Measurements from ENCODE around the gene NUAK2. TPM values are rescaled to one million over a fixed set of nuclear protein-coding genes. Genes with fewer than 3 reads are reported as not detected.

NUAK2 gene
- total and polyA plus RNA-seq, 3 donors from 2014 or later, result 7.2 to 19.6 (median 13.4) TPM

- DNase-seq, result peak; percentile 70
- no peak overlapping the region for H3K4me3 ChIP-seq
- WGBS, 2 donors, result 71 to 79% methylated on average over 8 of the region's 8 CpGs
Measured at GRCh38 chr1:205271277-205271676, 50.3 kb downstream of the NUAK2 start.

GRCh38 chr1:205270764-205271163 is 50.8 kb downstream of the NUAK2 start:
- Histone ChIP-seq H3K27ac (no peak overlapping the region), H3K36me3 (ENCODE audit: low read depth, missing control alignments) (no peaks in the 10 kb centered on the region), H3K27me3 (no peaks in the 10 kb centered on the region), H3K4me3 (no peak overlapping the region), H3K9me3 (no peaks in the 10 kb centered on the region), H3K4me1 (peaks cover 17% of the 10 kb centered on the region)
- DNase-seq, result no peak
- WGBS, 2 donors, result 74 to 76% methylated on average over 8 of the region's 8 CpGs
- intact Hi-C loops (cut with DNase I; ENCODE audit: low total_unique reads), result loop anchor here (5.0 kb wide), 1 partner anchor 57 kb away; no protein-coding TSS in a partner anchor
- TF ChIP-seq POLR2A (IDR thresholded peaks at IDR 0.05) (no peak), CTCF (IDR thresholded peaks at IDR 0.05) (no peak)

More at GRCh38 chr1:205271277-205271676, 50.3 kb downstream of the NUAK2 start:
- peaks cover 17% of the 10 kb centered on the region for H3K4me1 ChIP-seq
- H3K36me3 ChIP-seq (ENCODE audit: low read depth, missing control alignments), result no peaks in the 10 kb centered on the region
- TF ChIP-seq CTCF (IDR thresholded peaks at IDR 0.05) (no peak), POLR2A (IDR thresholded peaks at IDR 0.05) (no peak)
- no peaks in the 10 kb centered on the region for H3K9me3 ChIP-seq
- no peaks in the 10 kb centered on the region for H3K27me3 ChIP-seq
- intact Hi-C loops (cut with DNase I; ENCODE audit: low total_unique reads), result loop anchor here (5.0 kb wide), 1 partner anchor 56 kb away; no protein-coding TSS in a partner anchor
- H3K27ac ChIP-seq, result no peak overlapping the region

GRCh38 chr1:205270271-205270670 is 51.3 kb downstream of the NUAK2 start:
- Histone ChIP-seq H3K4me1 (peaks cover 17% of the 10 kb centered on the region), H3K36me3 (ENCODE audit: low read depth, missing control alignments) (no peaks in the 10 kb centered on the region), H3K9me3 (no peaks in the 10 kb centered on the region), H3K4me3 (no peak overlapping the region), H3K27me3 (no peaks in the 10 kb centered on the region), H3K27ac (no peak overlapping the region)
- 73 to 76% methylated on average over 7 of the region's 7 CpGs for WGBS, 2 donors
- TF ChIP-seq CTCF (IDR thresholded peaks at IDR 0.05), result no peak
- no peak for TF ChIP-seq POLR2A (IDR thresholded peaks at IDR 0.05)
- intact Hi-C loops (cut with DNase I; ENCODE audit: low total_unique reads), result loop anchor here (5.0 kb wide), 1 partner anchor 57 kb away; no protein-coding TSS in a partner anchor
- DNase-seq, result no peak

DNA sequence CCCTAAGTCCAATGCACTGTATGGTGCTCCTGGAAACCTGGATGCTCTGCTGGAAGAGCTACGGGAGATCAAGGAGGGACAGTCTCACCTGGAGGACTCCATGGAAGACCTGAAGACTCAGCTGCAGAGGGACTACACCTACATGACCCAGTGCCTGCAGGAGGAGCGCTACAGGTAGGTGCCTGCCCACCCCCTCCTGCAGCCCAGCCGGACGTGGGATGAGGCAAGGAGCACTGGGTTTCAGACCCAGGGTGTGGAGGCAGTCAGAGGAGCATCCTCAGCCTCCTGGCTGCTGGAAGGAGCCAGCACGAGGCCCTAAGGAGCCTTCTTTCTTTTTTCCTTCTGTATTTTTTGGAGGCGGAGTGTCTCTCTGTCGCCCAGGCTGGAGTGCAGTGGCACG is 51.8 kb downstream of the NUAK2 start:
- peaks cover 17% of the 10 kb centered on the region for H3K4me1 ChIP-seq
- no peaks in the 10 kb centered on the region for H3K27me3 ChIP-seq
- H3K4me3 ChIP-seq, result no peak overlapping the region
- DNase-seq, result no peak
- 87 to 96% methylated on average over 7 to 8 of the region's 8 CpGs for WGBS, 2 donors
- H3K9me3 ChIP-seq, result no peaks in the 10 kb centered on the region
- no peaks in the 10 kb centered on the region for H3K36me3 ChIP-seq (ENCODE audit: low read depth, missing control alignments)
- no peak for TF ChIP-seq POLR2A (IDR thresholded peaks at IDR 0.05)
- no peak for TF ChIP-seq CTCF (IDR thresholded peaks at IDR 0.05)
- intact Hi-C loops (cut with DNase I; ENCODE audit: low total_unique reads), result loop anchor here (5.0 kb wide), 1 partner anchor 58 kb away; no protein-coding TSS in a partner anchor
- no peak overlapping the region for H3K27ac ChIP-seq
